Measurements from ENCODE around the gene ARHGAP23. TPM values are rescaled to one million over a fixed set of nuclear protein-coding genes. Genes with fewer than 3 reads are reported as not detected.

The ARHGAP23 gene
- total and polyA plus RNA-seq, 7 donors, result 0.69 to 42.1 (median 11.2) TPM

- Histone ChIP-seq H3K27me3 (no peaks in the 10 kb centered on the region), H3K4me3 (peak overlapping the region; percentile 69 to 85 (median 82)), H3K4me1 (peaks cover 0 to 86% (median 75%) of the 10 kb centered on the region in 4 donors), H3K36me3 (no peaks in the 10 kb centered on the region), H3K9me3 (no peaks in the 10 kb centered on the region), H3K27ac (peak overlapping the region; percentile 90 to 99 (median 96))
- WGBS, 2 donors, result 75 to 80% methylated on average over 9 of the region's 9 CpGs
- intact Hi-C loops (cut with DNase I), result loop anchor here (5.0 to 10.0 kb wide), 3 partner anchors 38 to 785 kb away; partner anchors contain the start of genes DDX52 and EPOP
- no peak for DNase-seq
- no peak for TF ChIP-seq POLR2AphosphoS5 (IDR thresholded peaks at IDR 0.05)
- TF ChIP-seq CTCF (IDR thresholded peaks at IDR 0.05), result no peak
- TF ChIP-seq EP300 (IDR thresholded peaks at IDR 0.05), result no peak
- TF ChIP-seq POLR2A (IDR thresholded peaks at IDR 0.05), result no peak
Observed at GRCh38 chr17:38429476-38430100, 1.3 kb downstream of the ARHGAP23 start.

GRCh38 chr17:38430316-38430715 lies 2.1 kb downstream of the ARHGAP23 start:
- no peaks in the 10 kb centered on the region for H3K27me3 ChIP-seq
- peak overlapping the region; percentile 90 to 99 (median 96) for H3K27ac ChIP-seq
- no peak for DNase-seq
- intact Hi-C loops (cut with DNase I), result no loop called here
- H3K4me1 ChIP-seq, result peaks cover 0 to 86% (median 80%) of the 10 kb centered on the region in 4 donors
- H3K4me3 ChIP-seq, result peak overlapping the region in 2 of 4 donors; percentile 69 to 82
- no peaks in the 10 kb centered on the region for H3K36me3 ChIP-seq
- no peaks in the 10 kb centered on the region for H3K9me3 ChIP-seq
- 66 to 73% methylated on average over 3 of the region's 3 CpGs for WGBS, 2 donors
- TF ChIP-seq CTCF (IDR thresholded peaks at IDR 0.05), result no peak
- no peak for TF ChIP-seq POLR2A (IDR thresholded peaks at IDR 0.05)
- no peak for TF ChIP-seq EP300 (IDR thresholded peaks at IDR 0.05)
- no peak for TF ChIP-seq POLR2AphosphoS5 (IDR thresholded peaks at IDR 0.05)

GRCh38 chr17:38430822-38431221 lies 2.6 kb downstream of the ARHGAP23 start:
- H3K4me3 ChIP-seq, result no peak overlapping the region
- H3K36me3 ChIP-seq, result no peaks in the 10 kb centered on the region
- no peak for DNase-seq
- WGBS, 2 donors, result 83 to 92% methylated on average over 2 of the region's 2 CpGs
- peaks cover 0 to 86% (median 83%) of the 10 kb centered on the region in 4 donors for H3K4me1 ChIP-seq
- TF ChIP-seq CTCF (IDR thresholded peaks at IDR 0.05), result no peak
- no peak for TF ChIP-seq POLR2AphosphoS5 (IDR thresholded peaks at IDR 0.05)
- TF ChIP-seq POLR2A (IDR thresholded peaks at IDR 0.05), result no peak
- TF ChIP-seq EP300 (IDR thresholded peaks at IDR 0.05), result no peak
- intact Hi-C loops (cut with DNase I), result no loop called here
- H3K27ac ChIP-seq, result peak overlapping the region; percentile 90 to 99 (median 96)
- no peaks in the 10 kb centered on the region for H3K27me3 ChIP-seq
- H3K9me3 ChIP-seq, result no peaks in the 10 kb centered on the region

- intact Hi-C loops (cut with DNase I), result no loop called here
- DNase-seq, result no peak
- Histone ChIP-seq H3K4me3 (no peak overlapping the region), H3K9me3 (no peaks in the 10 kb centered on the region), H3K27me3 (no peaks in the 10 kb centered on the region), H3K27ac (peak overlapping the region; percentile 90 to 99 (median 96)), H3K4me1 (peaks cover 0 to 84% (median 82%) of the 10 kb centered on the region in 4 donors), H3K36me3 (no peaks in the 10 kb centered on the region)
- TF ChIP-seq POLR2AphosphoS5 (IDR thresholded peaks at IDR 0.05) (no peak), EP300 (IDR thresholded peaks at IDR 0.05) (no peak), POLR2A (IDR thresholded peaks at IDR 0.05) (no peak), CTCF (IDR thresholded peaks at IDR 0.05) (no peak)
- WGBS, 2 donors, result 82 to 83% methylated on average over 10 of the region's 10 CpGs
Observed at GRCh38 chr17:38431346-38432145, 3.3 kb downstream of the ARHGAP23 start.
